ENCODE data around the gene CALR.

DNA sequence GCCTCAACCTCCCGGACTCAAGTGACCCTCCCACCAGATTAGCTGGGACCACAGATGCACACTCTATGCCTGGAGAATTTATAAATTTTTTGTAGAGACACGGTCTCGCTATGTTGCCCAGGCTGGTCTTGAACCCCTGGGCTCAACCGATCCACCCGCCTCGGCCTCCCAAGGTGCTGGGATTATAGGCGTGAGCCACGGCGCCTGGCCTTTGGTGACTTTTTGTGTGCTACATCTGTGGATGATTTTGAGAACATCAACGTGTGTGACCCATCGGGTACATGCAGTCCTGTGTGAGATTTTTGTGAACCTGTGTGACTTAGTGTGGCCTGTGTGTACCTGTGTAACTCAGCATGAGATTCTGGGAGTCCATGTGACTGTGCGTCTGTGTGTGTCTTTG, 48.3 kb downstream of the CALR start:
- TF ChIP-seq NR3C1 (CRISPR knock-in tag; conservative IDR thresholded peaks at IDR 0.05; ENCODE audit: low read depth) = no peak
- TF ChIP-seq, protein P1, sequence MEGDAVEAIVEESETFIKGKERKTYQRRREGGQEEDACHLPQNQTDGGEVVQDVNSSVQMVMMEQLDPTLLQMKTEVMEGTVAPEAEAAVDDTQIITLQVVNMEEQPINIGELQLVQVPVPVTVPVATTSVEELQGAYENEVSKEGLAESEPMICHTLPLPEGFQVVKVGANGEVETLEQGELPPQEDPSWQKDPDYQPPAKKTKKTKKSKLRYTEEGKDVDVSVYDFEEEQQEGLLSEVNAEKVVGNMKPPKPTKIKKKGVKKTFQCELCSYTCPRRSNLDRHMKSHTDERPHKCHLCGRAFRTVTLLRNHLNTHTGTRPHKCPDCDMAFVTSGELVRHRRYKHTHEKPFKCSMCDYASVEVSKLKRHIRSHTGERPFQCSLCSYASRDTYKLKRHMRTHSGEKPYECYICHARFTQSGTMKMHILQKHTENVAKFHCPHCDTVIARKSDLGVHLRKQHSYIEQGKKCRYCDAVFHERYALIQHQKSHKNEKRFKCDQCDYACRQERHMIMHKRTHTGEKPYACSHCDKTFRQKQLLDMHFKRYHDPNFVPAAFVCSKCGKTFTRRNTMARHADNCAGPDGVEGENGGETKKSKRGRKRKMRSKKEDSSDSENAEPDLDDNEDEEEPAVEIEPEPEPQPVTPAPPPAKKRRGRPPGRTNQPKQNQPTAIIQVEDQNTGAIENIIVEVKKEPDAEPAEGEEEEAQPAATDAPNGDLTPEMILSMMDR (IDR thresholded peaks at IDR 0.05) = no peak
- TF ChIP-seq, protein P2, sequence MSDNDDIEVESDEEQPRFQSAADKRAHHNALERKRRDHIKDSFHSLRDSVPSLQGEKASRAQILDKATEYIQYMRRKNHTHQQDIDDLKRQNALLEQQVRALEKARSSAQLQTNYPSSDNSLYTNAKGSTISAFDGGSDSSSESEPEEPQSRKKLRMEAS (CRISPR knock-in tag; IDR thresholded peaks at IDR 0.05) = no peak
- TF ChIP-seq, protein P3, sequence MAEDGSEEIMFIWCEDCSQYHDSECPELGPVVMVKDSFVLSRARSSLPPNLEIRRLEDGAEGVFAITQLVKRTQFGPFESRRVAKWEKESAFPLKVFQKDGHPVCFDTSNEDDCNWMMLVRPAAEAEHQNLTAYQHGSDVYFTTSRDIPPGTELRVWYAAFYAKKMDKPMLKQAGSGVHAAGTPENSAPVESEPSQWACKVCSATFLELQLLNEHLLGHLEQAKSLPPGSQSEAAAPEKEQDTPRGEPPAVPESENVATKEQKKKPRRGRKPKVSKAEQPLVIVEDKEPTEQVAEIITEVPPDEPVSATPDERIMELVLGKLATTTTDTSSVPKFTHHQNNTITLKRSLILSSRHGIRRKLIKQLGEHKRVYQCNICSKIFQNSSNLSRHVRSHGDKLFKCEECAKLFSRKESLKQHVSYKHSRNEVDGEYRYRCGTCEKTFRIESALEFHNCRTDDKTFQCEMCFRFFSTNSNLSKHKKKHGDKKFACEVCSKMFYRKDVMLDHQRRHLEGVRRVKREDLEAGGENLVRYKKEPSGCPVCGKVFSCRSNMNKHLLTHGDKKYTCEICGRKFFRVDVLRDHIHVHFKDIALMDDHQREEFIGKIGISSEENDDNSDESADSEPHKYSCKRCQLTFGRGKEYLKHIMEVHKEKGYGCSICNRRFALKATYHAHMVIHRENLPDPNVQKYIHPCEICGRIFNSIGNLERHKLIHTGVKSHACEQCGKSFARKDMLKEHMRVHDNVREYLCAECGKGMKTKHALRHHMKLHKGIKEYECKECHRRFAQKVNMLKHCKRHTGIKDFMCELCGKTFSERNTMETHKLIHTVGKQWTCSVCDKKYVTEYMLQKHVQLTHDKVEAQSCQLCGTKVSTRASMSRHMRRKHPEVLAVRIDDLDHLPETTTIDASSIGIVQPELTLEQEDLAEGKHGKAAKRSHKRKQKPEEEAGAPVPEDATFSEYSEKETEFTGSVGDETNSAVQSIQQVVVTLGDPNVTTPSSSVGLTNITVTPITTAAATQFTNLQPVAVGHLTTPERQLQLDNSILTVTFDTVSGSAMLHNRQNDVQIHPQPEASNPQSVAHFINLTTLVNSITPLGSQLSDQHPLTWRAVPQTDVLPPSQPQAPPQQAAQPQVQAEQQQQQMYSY (CRISPR knock-in tag; IDR thresholded peaks at IDR 0.05) = no peak
- TF ChIP-seq SP1 (CRISPR knock-in tag; conservative IDR thresholded peaks at IDR 0.05) = no peak
- TF ChIP-seq, protein P4, sequence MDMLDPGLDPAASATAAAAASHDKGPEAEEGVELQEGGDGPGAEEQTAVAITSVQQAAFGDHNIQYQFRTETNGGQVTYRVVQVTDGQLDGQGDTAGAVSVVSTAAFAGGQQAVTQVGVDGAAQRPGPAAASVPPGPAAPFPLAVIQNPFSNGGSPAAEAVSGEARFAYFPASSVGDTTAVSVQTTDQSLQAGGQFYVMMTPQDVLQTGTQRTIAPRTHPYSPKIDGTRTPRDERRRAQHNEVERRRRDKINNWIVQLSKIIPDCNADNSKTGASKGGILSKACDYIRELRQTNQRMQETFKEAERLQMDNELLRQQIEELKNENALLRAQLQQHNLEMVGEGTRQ (CRISPR knock-in tag; IDR thresholded peaks at IDR 0.05) = no peak
- TF ChIP-seq FOXP1 (CRISPR knock-in tag; IDR thresholded peaks at IDR 0.05; ENCODE audit: borderline replicate concordance) = no peak
- TF ChIP-seq, protein P5, sequence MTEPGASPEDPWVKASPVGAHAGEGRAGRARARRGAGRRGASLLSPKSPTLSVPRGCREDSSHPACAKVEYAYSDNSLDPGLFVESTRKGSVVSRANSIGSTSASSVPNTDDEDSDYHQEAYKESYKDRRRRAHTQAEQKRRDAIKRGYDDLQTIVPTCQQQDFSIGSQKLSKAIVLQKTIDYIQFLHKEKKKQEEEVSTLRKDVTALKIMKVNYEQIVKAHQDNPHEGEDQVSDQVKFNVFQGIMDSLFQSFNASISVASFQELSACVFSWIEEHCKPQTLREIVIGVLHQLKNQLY (CRISPR knock-in tag; IDR thresholded peaks at IDR 0.05) = no peak
